Mucosa of stomach (tissue), 1 donor: ENCODE results near the gene ASPSCR1.

Source experiments
- H3K27me3 ChIP-seq: one replicate; pipeline ENCODE4 v1.7.0; 2013; ENCODE audit warnings: mild to moderate bottlenecking, low read length; ENCODE audit not compliant: control insufficient read depth, insufficient read depth
- H3K36me3 ChIP-seq: one replicate; pipeline ENCODE4 v1.7.0; 2013; ENCODE audit warnings: low read length; ENCODE audit not compliant: control insufficient read depth, insufficient read depth
- H3K4me1 ChIP-seq: one replicate; pipeline ENCODE4 v1.7.0; 2013; ENCODE audit warnings: mild to moderate bottlenecking, low read length; ENCODE audit not compliant: control insufficient read depth, insufficient read depth
- H3K4me3 ChIP-seq: one replicate; pipeline ENCODE4 v1.7.0; 2013; ENCODE audit warnings: low read length
- H3K9ac ChIP-seq: one replicate; pipeline ENCODE4 v1.7.0; 2013; ENCODE audit warnings: mild to moderate bottlenecking, low read length, moderate library complexity
- H3K9me3 ChIP-seq: one replicate; pipeline ENCODE4 v1.7.0; 2013; ENCODE audit warnings: mild to moderate bottlenecking, low read length, moderate library complexity; ENCODE audit not compliant: control insufficient read depth
- donor health status: Pancreatic carcinoma.

Gene ASPSCR1

GRCh38 chr17:81934098-81934757 lies 43.2 kb upstream of the ASPSCR1 start:
- Histone ChIP-seq H3K4me1 (peaks cover 26% of the 10 kb centered on the region), H3K9ac (no peak overlapping the region), H3K4me3 (no peak overlapping the region), H3K36me3 (no peaks in the 10 kb centered on the region), H3K27me3 (no peaks in the 10 kb centered on the region), H3K9me3 (no peaks in the 10 kb centered on the region)

GRCh38 chr17:81934850-81935708 lies 42.4 kb upstream of the ASPSCR1 start:
- Histone ChIP-seq H3K4me1 (peaks cover 30% of the 10 kb centered on the region), H3K27me3 (peaks cover 6% of the 10 kb centered on the region), H3K36me3 (no peaks in the 10 kb centered on the region), H3K4me3 (no peak overlapping the region), H3K9ac (no peak overlapping the region), H3K9me3 (no peaks in the 10 kb centered on the region)

- H3K4me3 ChIP-seq: no peak overlapping the region
- no peak overlapping the region for H3K9ac ChIP-seq
- H3K4me1 ChIP-seq: peaks cover 35% of the 10 kb centered on the region
- no peaks in the 10 kb centered on the region for H3K36me3 ChIP-seq
- H3K27me3 ChIP-seq: peaks cover 9% of the 10 kb centered on the region
- no peaks in the 10 kb centered on the region for H3K9me3 ChIP-seq
Measured at GRCh38 chr17:81935709-81936084, 41.7 kb upstream of the ASPSCR1 start.

- Histone ChIP-seq H3K27me3 (peaks cover 20% of the 10 kb centered on the region), H3K4me3 (no peak overlapping the region), H3K36me3 (no peaks in the 10 kb centered on the region), H3K9ac (no peak overlapping the region), H3K4me1 (peaks cover 22% of the 10 kb centered on the region), H3K9me3 (no peaks in the 10 kb centered on the region)
Measured at GRCh38 chr17:81939218-81939617, 38.2 kb upstream of the ASPSCR1 start.

- no peaks in the 10 kb centered on the region for H3K9me3 ChIP-seq
- no peaks in the 10 kb centered on the region for H3K36me3 ChIP-seq
- H3K9ac ChIP-seq: no peak overlapping the region
- peaks cover 22% of the 10 kb centered on the region for H3K4me1 ChIP-seq
- H3K27me3 ChIP-seq: peaks cover 20% of the 10 kb centered on the region
- H3K4me3 ChIP-seq: no peak overlapping the region
Measured at GRCh38 chr17:81939881-81940385, 37.5 kb upstream of the ASPSCR1 start.

- no peak overlapping the region for H3K9ac ChIP-seq
- H3K4me1 ChIP-seq: peaks cover 17% of the 10 kb centered on the region
- H3K4me3 ChIP-seq: no peak overlapping the region
- H3K27me3 ChIP-seq: peaks cover 20% of the 10 kb centered on the region
- no peaks in the 10 kb centered on the region for H3K9me3 ChIP-seq
- no peaks in the 10 kb centered on the region for H3K36me3 ChIP-seq
Measured at GRCh38 chr17:81940538-81941483, 36.6 kb upstream of the ASPSCR1 start.

- H3K9me3 ChIP-seq: no peaks in the 10 kb centered on the region
- H3K27me3 ChIP-seq: peaks cover 20% of the 10 kb centered on the region
- no peak overlapping the region for H3K9ac ChIP-seq
- no peaks in the 10 kb centered on the region for H3K36me3 ChIP-seq
- H3K4me1 ChIP-seq: peaks cover 11% of the 10 kb centered on the region
- no peak overlapping the region for H3K4me3 ChIP-seq
Measured at GRCh38 chr17:81941484-81942166, 35.8 kb upstream of the ASPSCR1 start.

- H3K4me3 ChIP-seq: no peak overlapping the region
Measured at GRCh38 chr17:81942167-81942553, 35.3 kb upstream of the ASPSCR1 start.

GRCh38 chr17:81944858-81945257 lies 32.6 kb upstream of the ASPSCR1 start:
- Histone ChIP-seq H3K4me3 (no peak overlapping the region), H3K27me3 (peaks cover 15% of the 10 kb centered on the region), H3K9ac (no peak overlapping the region)

More at GRCh38 chr17:81942167-81942553, 35.3 kb upstream of the ASPSCR1 start:
- Histone ChIP-seq H3K9ac (no peak overlapping the region), H3K36me3 (no peaks in the 10 kb centered on the region), H3K27me3 (peaks cover 20% of the 10 kb centered on the region), H3K9me3 (no peaks in the 10 kb centered on the region), H3K4me1 (peaks cover 9% of the 10 kb centered on the region)

GRCh38 chr17:81947189-81947588 lies 30.2 kb upstream of the ASPSCR1 start, which contains the start of gene MYADML2:
TSS of gene MYADML2 (minus strand) at chr17:81947233. CDS start at chr17:81941741, 5,492 bp downstream.
- Histone ChIP-seq H3K4me1 (no peaks in the 10 kb centered on the region), H3K4me3 (no peak within 1 kb of the TSS), H3K9me3 (no peaks in the 10 kb centered on the region), H3K36me3 (no peaks in the 10 kb centered on the region), H3K9ac (no peak within 1 kb of the TSS), H3K27me3 (peaks cover 2% of the 10 kb centered on the region)

More at GRCh38 chr17:81944858-81945257, 32.6 kb upstream of the ASPSCR1 start:
- H3K4me1 ChIP-seq: peaks cover 7% of the 10 kb centered on the region
- H3K36me3 ChIP-seq: no peaks in the 10 kb centered on the region
- no peaks in the 10 kb centered on the region for H3K9me3 ChIP-seq
